ENCODE results near the gene EPB41L3.

Gene EPB41L3

GRCh38 chr18:5449858-5450509 lies 93.8 kb downstream of the EPB41L3 start:
- no peak for DNase-seq

GRCh38 chr18:5447442-5447841 lies 96.4 kb downstream of the EPB41L3 start:
- no peak for DNase-seq

- DNase-seq, result no peak
These were observed 99.0 kb downstream of the EPB41L3 start for GRCh38 chr18:5444847-5445246.

- DNase-seq, result no peak
These were observed 99.5 kb downstream of the EPB41L3 start for GRCh38 chr18:5444269-5444668.

- no peak for DNase-seq
These were observed 103.7 kb downstream of the EPB41L3 start for GRCh38 chr18:5439986-5440696.

- no peak for DNase-seq
These were observed 109.4 kb downstream of the EPB41L3 start for GRCh38 chr18:5434425-5434824.

- DNase-seq, result no peak
These were observed 111.8 kb downstream of the EPB41L3 start for GRCh38 chr18:5431836-5432575.

- DNase-seq, result no peak
These were observed 113.7 kb downstream of the EPB41L3 start for GRCh38 chr18:5430131-5430530.

- no peak for DNase-seq
These were observed 114.1 kb downstream of the EPB41L3 start for GRCh38 chr18:5429681-5430080.

GRCh38 chr18:5425721-5426120 lies 118.1 kb downstream of the EPB41L3 start:
- DNase-seq, result no peak

GRCh38 chr18:5424903-5425664 lies 118.7 kb downstream of the EPB41L3 start:
- DNase-seq, result no peak

GRCh38 chr18:5422626-5423025 lies 121.2 kb downstream of the EPB41L3 start:
- no peak for DNase-seq

- DNase-seq, result no peak
These were observed 121.8 kb downstream of the EPB41L3 start for GRCh38 chr18:5421981-5422380.

- DNase-seq, result no peak
These were observed 122.9 kb downstream of the EPB41L3 start for GRCh38 chr18:5420906-5421305.

GRCh38 chr18:5419601-5420000 lies 124.2 kb downstream of the EPB41L3 start:
- DNase-seq, result no peak

- no peak for DNase-seq
These were observed 124.8 kb downstream of the EPB41L3 start for GRCh38 chr18:5419030-5419429.

- no peak for DNase-seq
These were observed 126.5 kb downstream of the EPB41L3 start for GRCh38 chr18:5417342-5417741.

- no peak for DNase-seq
These were observed 127.7 kb downstream of the EPB41L3 start for GRCh38 chr18:5416112-5416511.

GRCh38 chr18:5415665-5416064 lies 128.1 kb downstream of the EPB41L3 start:
- no peak for DNase-seq

GRCh38 chr18:5415031-5415430 lies 128.8 kb downstream of the EPB41L3 start:
- DNase-seq, result no peak

- no peak for DNase-seq
These were observed 129.3 kb downstream of the EPB41L3 start for GRCh38 chr18:5414546-5414945.

GRCh38 chr18:5413447-5413846 lies 130.3 kb downstream of the EPB41L3 start:
- no peak for DNase-seq

GRCh38 chr18:5410582-5410981 lies 133.2 kb downstream of the EPB41L3 start:
- no peak for DNase-seq
